ENCODE results near the gene DOCK2.

- TF ChIP-seq CTCF (optimal IDR thresholded peaks at IDR 0.05 in 1 of 3, IDR thresholded peaks at IDR 0.05 in 1 of 3, conservative IDR thresholded peaks at IDR 0.05 in 1 of 3; ENCODE audit: extremely low read depth in 1 of 3, insufficient read depth in 2 of 3, low read length in 3 of 3) (no peak), EZH2 (IDR thresholded peaks at IDR 0.05; ENCODE audit: low read length) (no peak)
These were observed 135.6 kb downstream of the DOCK2 start for GRCh38 chr5:169772688-169773087.

Data from keratinocyte (primary cell).